ENCODE measurements around the gene LMNA.

The LMNA gene

DNA sequence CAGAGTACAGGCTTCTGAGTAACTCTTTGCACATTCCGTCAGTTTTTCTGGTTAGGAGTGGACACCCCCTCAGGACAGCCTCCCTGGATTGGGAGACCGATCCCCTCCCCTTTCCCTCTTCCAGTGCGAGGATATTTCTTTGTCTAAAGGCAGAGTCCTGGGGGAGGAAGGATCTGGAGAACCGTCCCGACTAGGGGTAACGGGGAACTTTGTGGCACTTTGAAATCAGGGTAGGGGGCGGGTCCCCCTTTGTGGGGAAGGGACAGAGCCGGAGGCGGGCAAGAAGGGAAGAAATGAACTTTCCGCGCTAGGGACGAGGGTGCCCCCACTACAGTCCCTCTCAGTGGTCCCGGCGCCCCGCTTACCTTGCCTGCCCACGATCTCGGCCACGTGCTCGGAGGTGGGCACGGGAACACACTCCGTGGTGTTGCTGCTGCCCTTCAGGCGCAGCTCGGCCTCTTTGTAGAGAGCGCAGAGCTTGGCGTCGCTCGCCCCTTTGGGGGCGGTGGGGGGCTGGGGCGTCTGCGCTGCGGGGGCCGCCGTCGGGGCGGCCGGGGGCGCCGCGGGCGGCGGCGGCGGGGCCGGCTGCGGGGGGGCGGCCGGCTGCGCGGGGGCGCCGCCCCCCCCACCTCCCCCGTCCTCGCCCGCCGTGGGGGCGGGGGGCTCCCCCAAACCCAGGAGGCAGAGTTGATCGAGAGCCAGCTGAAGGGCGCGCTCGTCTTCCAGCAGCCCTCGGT, 33.2 kb upstream of the LMNA start:
- FAIRE-seq (no peak), DNase-seq (ENCODE audit: insufficient read length, low spot score) (no peak)

DNA sequence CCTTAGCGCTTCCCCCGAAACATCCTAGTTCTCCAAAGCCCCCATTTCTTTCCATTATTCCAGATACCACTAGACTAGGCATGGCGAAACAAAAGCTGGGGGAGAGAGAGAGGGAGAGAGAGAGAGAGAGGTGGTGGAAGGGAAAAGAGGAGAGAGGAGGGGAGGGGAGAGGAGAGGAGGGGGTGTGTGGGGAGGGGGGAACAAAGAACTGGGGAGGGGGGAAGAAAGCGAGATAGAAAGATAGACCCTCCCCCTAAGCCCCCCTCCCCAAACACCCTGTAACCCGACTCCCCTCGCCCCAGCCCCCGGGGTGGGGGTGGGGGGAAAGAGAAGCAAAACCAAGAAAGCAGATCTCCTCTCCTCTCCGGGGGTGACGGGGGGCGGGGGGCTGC, 32.6 kb upstream of the LMNA start:
- DNase-seq (ENCODE audit: insufficient read length, low spot score) (no peak), FAIRE-seq (no peak)

DNA sequence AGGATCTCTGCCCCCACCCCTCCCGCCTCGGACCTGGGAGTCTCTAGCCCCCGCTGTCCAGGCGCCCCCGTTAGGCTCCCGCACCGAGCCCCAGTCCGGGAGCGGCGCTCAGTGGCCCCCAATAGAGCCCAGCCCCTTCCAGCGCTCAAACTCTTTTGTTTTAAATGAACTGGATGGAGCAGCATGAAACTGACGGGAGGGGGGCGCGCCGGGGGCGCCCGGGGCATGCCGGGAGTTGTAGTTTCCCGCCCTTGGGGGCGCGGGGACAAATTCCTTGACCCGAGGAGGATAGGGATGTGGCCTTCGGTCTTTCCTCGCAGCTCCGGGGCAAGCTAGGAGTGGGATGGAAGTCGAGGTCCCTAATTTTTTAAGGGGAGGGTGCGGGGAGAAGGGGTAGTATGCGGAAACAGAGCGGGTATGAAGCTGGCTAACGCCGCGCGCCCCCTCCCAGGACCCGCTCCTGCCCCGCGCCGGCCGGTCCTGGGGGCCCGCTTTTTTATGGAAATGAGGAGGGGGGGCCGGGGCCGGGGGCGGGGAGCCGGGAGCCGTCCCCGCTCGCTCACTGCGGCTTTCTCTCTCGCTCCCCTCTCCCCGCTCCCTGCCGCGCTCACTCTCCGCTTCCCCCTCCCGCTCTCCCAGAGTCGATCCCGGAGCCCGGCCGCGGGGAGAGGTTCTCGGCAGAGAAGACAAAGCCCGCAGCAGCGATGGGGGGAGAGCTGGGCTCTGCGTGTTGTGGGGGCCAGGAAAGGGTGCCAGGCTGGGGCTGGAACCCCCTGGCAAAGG, 32.0 kb upstream of the LMNA start, which contains the start of gene MEX3A:
Gene MEX3A, minus strand, starts transcription at position 157 of the 783 bp plus-strand sequence. CDS start 467 bp downstream, outside the sequence.
- DNase-seq (ENCODE audit: insufficient read length, low spot score) (peak; percentile 90), FAIRE-seq (peak; percentile 70)

DNA sequence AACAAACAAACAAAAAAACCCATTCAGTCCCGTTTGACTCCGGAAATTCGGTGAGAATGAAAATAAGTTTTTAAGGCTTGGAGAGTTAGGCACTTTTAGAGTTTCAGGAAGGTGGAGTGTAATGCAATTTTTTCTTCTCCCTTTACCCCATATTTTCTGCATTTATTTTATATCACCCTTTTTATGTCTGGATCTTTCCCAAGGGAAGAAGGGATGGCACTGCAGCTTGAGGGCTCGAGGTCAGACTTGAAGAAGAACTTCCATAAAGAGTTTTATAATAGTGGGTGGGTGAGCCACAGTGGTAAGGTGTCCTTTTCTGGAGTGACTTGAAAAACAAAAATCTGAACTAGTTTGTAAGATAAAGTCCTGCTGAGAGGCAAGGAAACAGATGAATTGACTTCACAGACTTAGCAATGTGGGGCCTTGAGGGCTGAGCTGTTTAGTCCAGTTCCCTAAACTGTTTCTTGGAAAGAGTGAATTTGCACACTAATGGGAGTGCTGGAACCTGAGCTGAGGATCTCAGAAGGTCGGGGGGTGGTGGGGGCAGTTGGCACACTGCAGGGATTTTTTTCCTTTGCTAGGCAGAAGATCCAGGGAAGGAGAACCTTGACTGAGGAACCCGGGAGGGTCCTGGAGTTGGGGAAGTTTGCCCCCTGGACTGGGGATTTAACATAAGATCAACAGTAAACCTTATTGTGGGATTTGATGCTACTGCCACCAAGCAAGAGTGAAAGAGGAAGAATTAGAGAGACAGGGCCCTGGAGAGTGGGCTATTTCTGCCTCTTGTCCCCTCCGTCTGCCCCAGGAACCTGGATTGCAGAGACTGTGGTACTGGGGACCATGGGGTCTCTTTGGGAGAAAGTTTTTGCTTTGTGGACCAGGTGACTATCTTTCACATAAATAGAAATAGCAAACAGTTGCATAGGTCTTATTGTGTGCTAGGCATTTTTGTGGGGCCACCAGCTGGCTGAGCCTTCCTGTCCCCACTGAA, 30.4 kb upstream of the LMNA start:
- FAIRE-seq = no peak
- DNase-seq (ENCODE audit: insufficient read length, low spot score) = no peak

DNA sequence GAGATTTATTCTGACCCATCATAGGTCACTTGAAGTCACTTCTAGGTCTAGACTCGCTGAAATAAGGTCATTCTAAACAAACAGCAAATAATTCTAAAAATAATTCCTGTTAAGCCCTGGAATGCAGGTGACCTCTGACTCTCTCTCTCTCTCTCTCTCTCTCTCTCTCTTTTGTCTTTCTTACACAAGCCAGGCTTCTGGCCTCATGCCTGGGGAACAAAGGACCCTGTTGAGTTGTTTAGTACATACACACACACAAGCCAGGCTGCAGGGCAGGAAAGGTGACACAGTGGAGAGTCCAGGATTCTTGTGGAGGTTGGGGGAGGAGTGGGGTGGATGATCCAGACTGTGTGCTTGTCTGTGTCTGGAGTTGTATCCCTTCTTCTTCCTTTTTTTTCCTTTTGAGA, 28.3 kb upstream of the LMNA start:
- FAIRE-seq (no peak), DNase-seq (ENCODE audit: insufficient read length, low spot score) (no peak)

DNA sequence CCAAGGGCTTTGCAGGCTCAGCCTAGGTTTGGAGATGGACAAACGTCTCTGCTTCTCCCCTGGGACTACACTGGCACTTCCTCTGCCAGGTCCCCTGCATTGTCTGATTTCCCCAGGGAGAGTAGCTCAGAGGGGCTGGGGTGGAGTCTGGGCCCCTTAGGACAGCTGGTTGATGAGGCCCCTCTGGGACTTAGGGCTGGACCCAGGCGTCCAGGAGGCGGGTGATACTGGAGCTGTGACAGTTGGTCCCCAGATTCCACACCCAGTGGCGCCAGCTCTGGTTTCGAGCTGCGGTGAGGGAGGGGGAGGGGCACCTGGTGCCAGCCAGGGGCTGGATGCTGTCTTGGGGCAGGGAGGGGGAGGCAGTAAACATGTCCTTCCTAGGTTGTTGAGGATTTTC, 24.8 kb upstream of the LMNA start:
- no peak for FAIRE-seq
- no peak for DNase-seq (ENCODE audit: insufficient read length, low spot score)

DNA sequence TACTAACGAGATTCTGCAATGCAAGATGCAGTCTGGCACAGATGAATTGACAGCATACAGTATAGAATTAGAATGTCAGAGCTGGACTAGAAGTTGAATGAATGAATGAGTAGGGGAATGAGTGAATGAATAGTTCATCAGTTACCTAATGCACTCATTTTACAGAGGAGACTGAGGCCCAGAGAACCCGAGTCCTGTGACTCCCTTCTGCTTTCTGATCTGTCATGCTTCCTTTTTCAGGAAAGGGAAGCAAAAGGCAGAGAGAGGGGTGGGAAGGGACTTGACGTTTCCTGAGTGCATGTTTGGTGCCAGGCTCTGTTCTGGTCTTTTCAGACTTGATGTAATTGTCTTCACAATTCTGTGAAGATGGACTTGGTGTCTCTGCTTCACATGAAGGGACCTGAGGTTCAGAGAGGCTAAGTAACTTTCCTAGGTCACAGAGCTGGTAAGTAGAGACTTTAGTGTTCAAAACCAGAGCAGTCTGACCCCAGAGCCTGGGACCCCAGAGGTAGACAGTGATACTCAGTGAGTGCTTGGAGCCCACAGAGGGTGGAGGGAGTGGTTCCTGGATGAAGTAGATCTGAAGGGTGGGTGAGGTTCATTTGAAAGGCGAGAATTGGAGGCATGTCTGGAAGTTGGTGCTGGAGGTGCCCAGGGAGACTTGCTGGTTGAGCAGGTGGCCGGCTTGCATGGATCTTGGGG, 24.2 kb upstream of the LMNA start:
- FAIRE-seq = no peak
- DNase-seq (ENCODE audit: insufficient read length, low spot score) = no peak

DNA sequence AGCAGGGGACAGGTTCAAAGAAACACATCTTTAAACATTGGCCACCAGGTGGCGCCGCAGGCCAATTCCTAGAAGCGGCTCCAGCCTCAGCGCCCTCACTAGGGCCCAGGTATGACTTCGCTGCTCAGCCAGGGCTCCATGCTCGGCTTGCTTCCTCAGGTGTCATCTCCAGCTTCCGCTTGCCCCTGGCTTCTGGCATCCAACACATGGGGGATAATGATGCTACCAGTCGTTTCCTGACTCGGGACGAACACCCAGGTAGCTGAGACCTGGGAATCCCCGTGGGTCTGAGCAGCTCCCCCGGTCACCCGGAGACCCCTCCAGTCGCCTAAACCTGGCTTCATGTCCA, 23.7 kb upstream of the LMNA start:
- DNase-seq (ENCODE audit: insufficient read length, low spot score) (peak; percentile 78), FAIRE-seq (peak; percentile 91)

DNA sequence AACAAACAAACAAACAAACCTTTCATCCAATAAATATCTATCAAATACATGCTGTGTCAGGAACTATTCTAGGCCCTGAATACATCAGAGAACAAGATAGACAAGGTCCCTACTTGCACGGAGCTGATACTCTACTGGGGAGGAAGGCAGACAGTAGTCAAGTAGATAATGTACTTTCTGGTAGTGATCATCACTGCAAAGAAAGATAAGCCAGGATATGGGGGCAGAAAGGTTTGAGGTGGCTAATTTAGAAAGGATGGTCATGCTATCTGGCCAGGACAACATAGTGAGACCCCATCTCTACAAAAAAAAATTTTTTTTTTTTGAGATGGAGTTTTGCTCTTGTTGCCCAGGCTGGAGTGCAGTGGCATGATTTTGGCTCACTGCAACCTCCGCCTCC, 22.9 kb upstream of the LMNA start:
- DNase-seq (ENCODE audit: insufficient read length, low spot score) = no peak
- FAIRE-seq = no peak

DNA sequence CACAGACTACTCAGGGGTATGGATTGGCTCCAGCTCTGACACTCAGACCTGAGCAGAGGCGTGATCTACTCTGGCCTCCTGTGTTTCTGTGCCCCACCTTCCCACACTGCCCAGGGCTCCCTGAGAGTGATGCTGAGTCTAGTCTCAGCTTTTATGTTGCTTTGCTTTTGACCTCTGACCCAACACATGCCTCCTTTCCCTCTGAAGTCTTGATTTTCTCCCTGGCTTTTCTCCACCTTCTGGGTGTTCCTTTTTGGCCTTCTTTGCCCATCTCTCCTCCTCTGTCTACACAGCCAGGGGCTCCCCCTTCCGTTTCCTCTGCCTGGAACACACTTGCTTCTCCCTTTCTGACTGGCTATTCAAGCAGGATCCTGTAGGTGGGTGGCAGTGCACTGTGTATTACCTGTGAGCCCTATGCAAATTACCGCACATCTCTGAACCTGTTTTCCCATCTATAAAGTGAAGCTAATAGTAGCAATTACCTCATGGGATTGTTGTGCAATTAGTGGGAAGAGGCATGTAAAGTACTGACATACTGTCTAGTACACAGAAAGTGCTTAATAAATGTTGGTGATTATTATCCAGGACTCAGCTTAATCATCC, 18.5 kb upstream of the LMNA start:
- FAIRE-seq (no peak), DNase-seq (ENCODE audit: insufficient read length, low spot score) (no peak)

DNA sequence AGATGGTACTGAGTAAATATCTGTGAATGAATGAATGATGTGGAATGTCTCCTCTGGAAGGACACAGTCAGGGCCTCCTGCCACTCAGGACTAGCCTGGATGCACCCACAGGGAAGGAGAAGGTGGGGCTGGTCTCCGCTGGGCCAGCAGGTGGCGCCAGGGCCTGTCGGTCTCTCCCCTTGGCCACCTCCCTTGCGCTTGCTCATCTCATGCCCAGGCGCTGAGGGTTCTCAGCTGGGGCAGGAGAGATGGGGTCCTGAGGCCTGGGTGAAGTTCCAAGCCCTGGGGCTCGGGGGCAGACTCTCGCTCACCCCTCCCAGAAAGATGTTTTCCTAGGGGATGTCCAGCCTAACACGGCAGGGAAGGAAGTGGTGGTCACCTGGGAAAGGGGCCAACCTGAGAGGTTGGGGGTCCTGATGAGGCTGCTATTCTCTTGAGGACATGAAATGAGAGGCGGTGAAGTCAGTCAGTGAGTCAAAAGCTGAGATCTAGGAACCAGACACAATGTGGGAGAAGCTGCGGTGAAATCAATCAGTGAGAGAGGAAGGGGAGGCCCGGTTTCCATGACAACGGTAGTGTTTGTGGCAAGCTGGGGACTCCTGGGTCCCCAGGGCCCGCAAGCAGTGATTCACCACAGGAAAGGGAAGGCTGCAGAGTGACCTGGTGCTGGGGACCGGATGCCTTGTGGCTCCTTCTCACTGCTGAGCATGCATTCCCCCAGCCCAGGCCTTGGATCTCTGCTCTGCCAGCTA, 17.7 kb upstream of the LMNA start:
- FAIRE-seq = peak; percentile 89

DNA sequence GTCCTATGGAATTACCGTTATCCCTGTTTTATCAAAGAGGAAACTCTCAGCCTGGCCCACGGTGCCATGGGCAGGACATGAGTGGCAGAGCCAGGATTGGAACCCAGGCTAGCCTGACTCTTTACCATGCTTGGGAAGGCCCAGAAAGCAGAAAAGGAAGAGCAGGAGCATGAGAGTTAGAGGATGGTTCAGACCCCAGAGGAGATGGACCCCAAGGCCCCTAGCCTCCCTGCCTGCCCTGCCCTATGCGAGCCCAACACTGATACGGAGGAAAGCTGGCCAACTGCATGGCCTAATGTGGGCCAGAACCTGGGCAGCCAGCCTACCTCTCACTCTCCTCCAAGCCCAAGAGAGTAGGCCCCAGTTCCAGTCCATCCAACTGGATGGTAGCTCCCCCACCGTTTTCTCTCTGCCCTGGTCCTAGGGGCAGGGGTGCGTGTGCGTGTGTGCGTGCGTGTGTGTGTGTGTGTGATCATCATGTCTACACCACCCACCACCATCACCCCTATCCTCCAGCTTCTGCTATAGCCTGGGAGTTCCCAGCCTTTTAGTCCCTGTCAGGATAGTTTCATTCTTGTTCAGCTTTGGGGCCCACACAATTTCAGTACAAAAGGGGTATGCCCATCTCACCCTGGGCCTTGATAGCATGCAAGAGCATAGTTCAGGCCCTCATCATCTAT, 16.9 kb upstream of the LMNA start:
- peak; percentile 80 for FAIRE-seq

More for the DNA sequence above, 17.7 kb upstream of the LMNA start:
- peak; percentile 75 for DNase-seq (ENCODE audit: insufficient read length, low spot score)

DNA sequence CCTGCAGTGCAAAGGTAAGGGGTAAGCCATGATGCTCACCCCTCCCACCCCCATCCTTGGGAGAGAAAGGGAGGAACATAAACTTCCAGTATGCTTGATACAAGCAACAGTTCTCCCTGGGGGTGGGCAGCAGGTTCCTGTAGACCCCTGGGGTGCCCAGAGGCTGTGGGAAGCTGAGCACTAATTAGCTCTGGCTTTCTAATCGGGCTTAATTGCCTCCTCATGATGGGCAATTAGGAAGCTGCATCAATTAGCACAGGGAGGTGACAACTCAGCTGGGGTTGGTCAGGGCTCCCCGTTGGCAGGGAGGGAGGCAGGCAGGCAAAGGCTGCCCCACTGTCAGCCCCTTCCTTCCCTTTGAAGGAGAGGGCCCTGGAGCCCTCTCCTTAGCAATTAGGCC, 15.7 kb upstream of the LMNA start:
- no peak for DNase-seq (ENCODE audit: insufficient read length, low spot score)
- FAIRE-seq = no peak

More for the DNA sequence above, 16.9 kb upstream of the LMNA start:
- DNase-seq (ENCODE audit: insufficient read length, low spot score) = no peak

DNA sequence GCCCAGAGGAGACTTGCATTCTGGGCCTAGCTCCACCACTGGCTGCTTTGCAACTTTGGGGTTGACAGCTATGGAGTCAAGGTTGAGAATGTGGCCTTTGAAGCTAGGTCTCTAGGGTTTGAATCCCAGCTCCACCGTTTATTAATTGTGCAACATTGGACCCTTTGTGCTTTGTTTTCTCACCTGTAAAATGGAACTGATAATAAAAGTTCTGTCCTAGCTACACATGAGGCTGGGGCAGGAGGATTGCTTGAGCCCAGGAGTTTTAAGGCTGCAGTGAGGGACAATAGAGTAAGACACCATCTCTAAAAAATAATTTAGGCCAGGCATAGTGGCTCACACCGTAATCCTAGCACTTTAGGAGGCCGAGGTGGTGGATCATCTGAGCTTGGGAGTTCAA, 15.2 kb upstream of the LMNA start:
- DNase-seq (ENCODE audit: insufficient read length, low spot score) = no peak
- FAIRE-seq = no peak

DNA sequence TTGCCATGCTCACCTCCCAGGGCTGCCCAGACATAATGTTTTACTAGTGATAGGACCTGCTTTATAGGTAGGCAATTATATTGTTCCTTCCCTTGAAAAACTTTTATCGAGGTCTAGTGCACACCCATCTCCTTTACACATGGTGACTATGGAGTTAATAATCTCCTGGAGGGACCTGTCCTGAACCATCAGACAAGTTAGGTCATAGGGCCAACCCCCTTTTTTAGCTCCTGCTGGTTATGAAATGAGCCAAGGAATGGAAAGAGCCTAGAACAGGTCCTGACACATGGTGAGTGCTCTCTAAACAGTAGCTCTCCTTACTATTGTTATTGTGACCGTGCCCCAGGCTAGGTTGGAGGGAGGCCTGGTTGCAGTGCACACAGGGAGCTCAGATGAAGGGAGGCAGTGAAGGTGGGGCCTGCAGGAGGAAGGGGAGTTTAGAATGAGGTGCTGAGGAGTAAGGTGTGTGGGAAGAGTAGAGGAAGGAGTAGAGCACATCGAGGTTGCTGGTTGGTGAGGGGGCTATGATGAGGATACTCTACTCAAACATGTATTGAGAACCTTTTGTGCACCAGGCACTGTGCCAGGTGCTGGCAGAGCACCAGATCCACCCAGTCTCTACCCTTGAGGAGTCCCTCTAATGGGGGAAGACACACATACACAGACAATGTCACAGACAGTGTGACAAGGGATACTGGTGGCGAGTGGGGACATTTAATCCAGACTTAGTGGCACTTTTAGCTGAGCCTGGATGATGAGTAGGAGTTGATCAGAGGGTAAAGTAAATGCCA, 14.1 kb upstream of the LMNA start:
- no peak for DNase-seq (ENCODE audit: insufficient read length, low spot score)
- no peak for FAIRE-seq

DNA sequence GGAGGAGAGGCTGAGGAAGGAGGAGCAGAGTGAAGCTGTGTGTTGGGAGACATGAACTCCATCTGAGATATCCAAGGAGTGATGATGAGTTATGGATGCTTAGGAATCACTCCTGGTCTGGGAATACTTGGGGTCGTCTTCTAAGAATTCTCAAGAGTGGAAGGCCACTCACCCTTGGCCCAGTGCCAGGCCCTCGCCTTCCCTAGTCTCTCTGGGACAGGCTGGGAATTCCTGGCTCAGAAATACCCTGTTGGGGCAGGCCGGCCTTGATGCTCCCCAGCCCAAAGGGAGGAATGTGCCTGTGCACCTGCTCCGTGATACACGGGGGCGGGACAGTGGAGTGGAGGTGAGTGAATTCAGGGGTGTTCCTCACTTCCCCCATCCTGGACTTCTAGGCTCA, 12.6 kb upstream of the LMNA start:
- DNase-seq (ENCODE audit: insufficient read length, low spot score) (no peak), FAIRE-seq (no peak)

DNA sequence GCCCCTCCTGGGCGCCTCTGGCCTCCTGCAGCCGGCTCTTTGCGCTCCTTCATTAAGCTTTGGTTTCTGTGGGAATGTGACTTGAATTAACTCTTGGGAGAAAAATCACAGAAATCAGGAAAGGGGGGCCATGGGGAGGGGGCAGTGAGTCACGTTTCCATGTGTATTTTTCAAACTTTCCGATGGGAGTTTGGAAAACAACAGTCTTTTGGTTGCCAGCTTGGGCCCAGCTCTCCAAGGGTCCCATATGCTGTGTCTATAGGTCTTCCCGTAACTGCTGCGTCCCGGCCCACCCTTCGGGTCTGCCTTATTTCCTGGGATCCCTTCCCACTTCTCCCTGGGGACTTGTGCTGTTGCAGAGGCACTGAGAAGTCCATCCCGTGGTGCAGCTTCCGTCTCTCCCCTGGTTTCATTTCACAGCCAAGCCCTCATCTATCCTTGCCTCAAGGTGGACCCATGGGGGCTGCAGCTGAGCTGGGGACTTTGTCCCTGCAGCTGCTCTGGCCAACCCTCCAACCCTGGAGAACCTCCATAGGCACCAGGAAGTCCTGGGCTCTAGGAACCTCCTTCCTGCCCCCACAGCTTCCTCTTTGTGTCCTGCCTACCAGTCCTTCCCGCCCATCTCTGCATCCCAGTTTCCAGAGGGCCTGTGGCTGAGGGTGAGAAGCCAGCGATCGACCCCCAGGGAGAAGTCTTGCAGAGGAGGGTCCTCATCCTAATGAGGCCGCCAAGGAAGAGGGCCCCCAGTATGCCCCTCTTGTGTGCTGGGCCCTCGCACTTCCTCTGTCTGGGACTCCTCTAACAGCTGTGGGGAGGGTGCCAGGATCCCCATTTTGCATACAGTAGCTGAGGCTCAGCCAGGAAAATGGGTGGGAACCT, 11.6 kb upstream of the LMNA start:
- no peak for FAIRE-seq
- DNase-seq (ENCODE audit: insufficient read length, low spot score) = no peak

Data from GM19239 (cell line).